Left lung (tissue), 14 donors: ENCODE data around the gene LIN7A. TPM values are rescaled to one million over a fixed set of nuclear protein-coding genes. Genes with fewer than 3 reads are reported as not detected.

Experiments used
- ATAC-seq: fragments of 200-7000 bp; cut with Tn5 transposase; one replicate; pipeline ENCODE4 v1.9.1; 2020; ENCODE audit warnings: moderate library complexity
- DNase-seq, 4 donors: peaks; one replicate each; pipeline ENCODE4 v3.0.0-alpha.2; 2013 to 2020
- H3K27ac ChIP-seq, 2 donors: fragments of 200-600 bp; sonication (generic) in 1 of 2; one replicate each; pipeline versions ENCODE4 v1.5.0 to v1.8.0; 2020 to 2021
- H3K27me3 ChIP-seq, 2 donors: fragments of 200-600 bp; sonication (generic) in 1 of 2; one replicate each; pipeline versions ENCODE4 v1.5.0 to v1.8.0; 2020 to 2021
- H3K36me3 ChIP-seq, 2 donors: fragments of 200-600 bp; sonication (generic) in 1 of 2; one replicate each; pipeline versions ENCODE4 v1.5.0 to v1.8.0; 2020 to 2021
- H3K4me1 ChIP-seq, 2 donors: fragments of 200-600 bp; one replicate each; pipeline ENCODE4 v1.8.0; 2021
- H3K4me3 ChIP-seq, 2 donors: fragments of 200-600 bp; sonication (generic) in 1 of 2; one replicate each; pipeline versions ENCODE4 v1.5.0 to v1.8.0; 2020 to 2021; ENCODE audit warnings: mild to moderate bottlenecking in 1 of 2
- H3K9me3 ChIP-seq, 2 donors: fragments of 200-600 bp; sonication (generic) in 1 of 2; one replicate each; pipeline versions ENCODE4 v1.5.0 to v1.8.0; 2020 to 2021
- intact Hi-C, 2 donors: fragments of 100-400 bp; cut with DNase I; formaldehyde crosslinking; loops; one replicate each; pipeline versions ENCODE4 v1.11.2 to v1.14.2; 2022
- long read RNA-seq, 12 donors: library from polyadenylated mRNA in 2 of 12; unstranded in 2 of 12; transcript quantifications; one replicate each; pipeline ENCODE4 v2.0.0 and lab custom pipeline, GENCODE V29; 2019 to 2026
- polyA plus RNA-seq, 6 donors: library from polyadenylated mRNA; unstranded; fragments of 120-200 nt; gene quantifications; one replicate each; pipeline ENCODE4 v1.2.1, GENCODE V29; 2013; ENCODE audit not compliant: insufficient read length in 6 of 6
- total RNA-seq, 2 donors: library from RNA; stranded (reverse); fragmentation: NEBNext Ultra II Directional; extraction: Animal tissue kit (Norgen Biotek cat#: 25700); gene quantifications; one replicate each; pipeline ENCODE4 v1.2.1, GENCODE V29; 2021
- TF ChIP-seq, protein P1 (sequence below), 2 donors: fragments of 200-600 bp; sonication (generic) in 1 of 2; IDR thresholded peaks; one replicate each; pipeline versions ENCODE4 v1.5.0 to v1.8.0; 2021; ENCODE audit warnings: antibody characterized with exemption in 2 of 2
- donor health status: DM: no; HTN: yes; CAD: no.
- donor health status: DM: no; HTN: no; CAD: no.

Gene LIN7A, protein sequence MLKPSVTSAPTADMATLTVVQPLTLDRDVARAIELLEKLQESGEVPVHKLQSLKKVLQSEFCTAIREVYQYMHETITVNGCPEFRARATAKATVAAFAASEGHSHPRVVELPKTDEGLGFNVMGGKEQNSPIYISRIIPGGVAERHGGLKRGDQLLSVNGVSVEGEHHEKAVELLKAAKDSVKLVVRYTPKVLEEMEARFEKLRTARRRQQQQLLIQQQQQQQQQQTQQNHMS
- total RNA-seq (10 to 100 TPM in 1 of 2 donors, 1 to 10 TPM in 1; 9.9 to 11.7 TPM), polyA plus RNA-seq (10 to 100 TPM; 14.3 to 22.7 (median 19.3) TPM)
- long read RNA-seq, donor 1, full-length matches to known transcripts = 9 of 9 reads
- long read RNA-seq, donor 1, partial matches to known transcripts = 0 of 9 reads
- long read RNA-seq, donor 1, other reads (novel, unspliced or antisense) = 0 of 9 reads
- long read RNA-seq, donor 2, full-length matches to known transcripts = 5 of 5 reads
- long read RNA-seq, donor 2, partial matches to known transcripts = 0 of 5 reads
- long read RNA-seq, donor 2, other reads (novel, unspliced or antisense) = 0 of 5 reads
- long read RNA-seq, donor 3, full-length matches to known transcripts = 6 of 6 reads
- long read RNA-seq, donor 3, partial matches to known transcripts = 0 of 6 reads
- long read RNA-seq, donor 3, other reads (novel, unspliced or antisense) = 0 of 6 reads
- long read RNA-seq, donor 4, full-length matches to known transcripts = 3 of 4 reads
- long read RNA-seq, donor 4, partial matches to known transcripts = 1 of 4 reads
- long read RNA-seq, donor 4, other reads (novel, unspliced or antisense) = 0 of 4 reads
- long read RNA-seq, donor 5, full-length matches to known transcripts = 5 of 5 reads
- long read RNA-seq, donor 5, partial matches to known transcripts = 0 of 5 reads
- long read RNA-seq, donor 5, other reads (novel, unspliced or antisense) = 0 of 5 reads
- long read RNA-seq, donor 6, full-length matches to known transcripts = 13 of 13 reads
- long read RNA-seq, donor 6, partial matches to known transcripts = 0 of 13 reads
- long read RNA-seq, donor 6, other reads (novel, unspliced or antisense) = 0 of 13 reads
- long read RNA-seq, donor 7, full-length matches to known transcripts = 4 of 4 reads
- long read RNA-seq, donor 7, partial matches to known transcripts = 0 of 4 reads
- long read RNA-seq, donor 7, other reads (novel, unspliced or antisense) = 0 of 4 reads
- long read RNA-seq, donor 8, full-length matches to known transcripts = 2 of 2 reads
- long read RNA-seq, donor 8, partial matches to known transcripts = 0 of 2 reads
- long read RNA-seq, donor 8, other reads (novel, unspliced or antisense) = 0 of 2 reads
- long read RNA-seq, donor 9 = 0 reads
- long read RNA-seq, donor 10, full-length matches to known transcripts = 2 of 2 reads
- long read RNA-seq, donor 10, partial matches to known transcripts = 0 of 2 reads
- long read RNA-seq, donor 10, other reads (novel, unspliced or antisense) = 0 of 2 reads
- long read RNA-seq, donor 11, full-length matches to known transcripts = 9 of 9 reads
- long read RNA-seq, donor 11, partial matches to known transcripts = 0 of 9 reads
- long read RNA-seq, donor 11, other reads (novel, unspliced or antisense) = 0 of 9 reads
- long read RNA-seq, donor 12, full-length matches to known transcripts = 1 of 1 reads
- long read RNA-seq, donor 12, partial matches to known transcripts = 0 of 1 reads
- long read RNA-seq, donor 12, other reads (novel, unspliced or antisense) = 0 of 1 reads

GRCh38 chr12:80937391-80938238 lies at the start of gene LIN7A:
TSS of gene LIN7A (minus strand) at chr12:80937934. CDS start at chr12:80937722, 212 bp downstream.
- Histone ChIP-seq H3K4me3 (peak within 1 kb of the TSS; percentile 59 to 72), H3K27ac (peak within 1 kb of the TSS; percentile 70 to 96), H3K27me3 (peaks cover 0 to 27% of the 10 kb centered on the region in 2 donors), H3K9me3 (no peaks in the 10 kb centered on the region), H3K4me1 (peaks cover 0 to 3% of the 10 kb centered on the region in 2 donors), H3K36me3 (no peaks in the 10 kb centered on the region)
- TF ChIP-seq, protein P1, sequence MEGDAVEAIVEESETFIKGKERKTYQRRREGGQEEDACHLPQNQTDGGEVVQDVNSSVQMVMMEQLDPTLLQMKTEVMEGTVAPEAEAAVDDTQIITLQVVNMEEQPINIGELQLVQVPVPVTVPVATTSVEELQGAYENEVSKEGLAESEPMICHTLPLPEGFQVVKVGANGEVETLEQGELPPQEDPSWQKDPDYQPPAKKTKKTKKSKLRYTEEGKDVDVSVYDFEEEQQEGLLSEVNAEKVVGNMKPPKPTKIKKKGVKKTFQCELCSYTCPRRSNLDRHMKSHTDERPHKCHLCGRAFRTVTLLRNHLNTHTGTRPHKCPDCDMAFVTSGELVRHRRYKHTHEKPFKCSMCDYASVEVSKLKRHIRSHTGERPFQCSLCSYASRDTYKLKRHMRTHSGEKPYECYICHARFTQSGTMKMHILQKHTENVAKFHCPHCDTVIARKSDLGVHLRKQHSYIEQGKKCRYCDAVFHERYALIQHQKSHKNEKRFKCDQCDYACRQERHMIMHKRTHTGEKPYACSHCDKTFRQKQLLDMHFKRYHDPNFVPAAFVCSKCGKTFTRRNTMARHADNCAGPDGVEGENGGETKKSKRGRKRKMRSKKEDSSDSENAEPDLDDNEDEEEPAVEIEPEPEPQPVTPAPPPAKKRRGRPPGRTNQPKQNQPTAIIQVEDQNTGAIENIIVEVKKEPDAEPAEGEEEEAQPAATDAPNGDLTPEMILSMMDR (IDR thresholded peaks at IDR 0.05) = no peak
- ATAC-seq (peak; percentile 65), DNase-seq (peak; percentile 48 to 82 (median 55))
- intact Hi-C loops = no loop called here

DNA sequence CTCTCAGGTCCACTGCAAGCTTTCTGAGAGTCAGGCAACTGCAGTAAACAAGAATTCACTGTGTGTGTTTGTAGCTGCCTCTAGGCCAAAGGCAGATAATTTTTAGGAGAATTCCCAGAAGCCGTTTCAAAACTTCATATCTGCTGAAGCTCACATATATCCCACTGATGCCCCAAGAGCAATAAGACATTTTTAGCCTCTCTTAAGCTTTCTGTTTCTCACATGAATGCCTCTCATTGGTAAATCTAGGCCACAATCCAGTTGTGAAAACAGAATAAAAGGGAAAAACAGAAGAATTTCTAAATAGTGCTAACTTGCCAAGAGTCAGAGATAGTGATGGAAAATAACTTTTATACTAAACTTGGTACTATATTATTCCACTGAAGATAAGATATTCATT lies 48.5 kb upstream of the LIN7A start:
- DNase-seq (no peak), ATAC-seq (no peak)
- Histone ChIP-seq H3K27ac (no peak overlapping the region), H3K4me3 (no peak overlapping the region), H3K36me3 (no peaks in the 10 kb centered on the region), H3K27me3 (no peaks in the 10 kb centered on the region), H3K4me1 (no peaks in the 10 kb centered on the region), H3K9me3 (no peaks in the 10 kb centered on the region)
- intact Hi-C loops = no loop called here
- TF ChIP-seq, protein P1 (IDR thresholded peaks at IDR 0.05) = no peak

GRCh38 chr12:80979816-80980215 lies 42.1 kb upstream of the LIN7A start:
- H3K27ac ChIP-seq = no peak overlapping the region
- H3K9me3 ChIP-seq = no peaks in the 10 kb centered on the region
- intact Hi-C loops = no loop called here
- no peaks in the 10 kb centered on the region for H3K4me1 ChIP-seq
- TF ChIP-seq, protein P1 (IDR thresholded peaks at IDR 0.05) = no peak
- no peaks in the 10 kb centered on the region for H3K27me3 ChIP-seq
- ATAC-seq (no peak), DNase-seq (no peak)
- no peaks in the 10 kb centered on the region for H3K36me3 ChIP-seq
- H3K4me3 ChIP-seq = no peak overlapping the region

- Histone ChIP-seq H3K27ac (no peak overlapping the region), H3K9me3 (no peaks in the 10 kb centered on the region), H3K4me1 (no peaks in the 10 kb centered on the region), H3K4me3 (no peak overlapping the region), H3K36me3 (no peaks in the 10 kb centered on the region), H3K27me3 (no peaks in the 10 kb centered on the region)
- intact Hi-C loops = no loop called here
- ATAC-seq (no peak), DNase-seq (no peak)
- TF ChIP-seq, protein P1 (IDR thresholded peaks at IDR 0.05) = no peak
These were observed 41.5 kb upstream of the LIN7A start for GRCh38 chr12:80979251-80979650.
